Cortex of kidney (tissue), 1 donor: ENCODE measurements around the gene CC2D1A.
"Not testable (repeated sequence)": the region's sequence is repeated elsewhere in the genome, so short reads cannot be mapped to it uniquely, and the experiment has no call there.

Experiments
- DNase-seq: peaks from one replicate; lab custom pipeline; 2025; lab: John Stamatoyannopoulos, UW

CC2D1A gene

GRCh38 chr19:13908674-13909073, 2.7 kb downstream of the CC2D1A start:
- DNase-seq = no peak

GRCh38 chr19:13909430-13909829, 3.4 kb downstream of the CC2D1A start:
- no peak for DNase-seq

GRCh38 chr19:13913352-13913751, 7.4 kb downstream of the CC2D1A start:
- DNase-seq = no peak

GRCh38 chr19:13914777-13915176, 8.8 kb downstream of the CC2D1A start:
- DNase-seq = no peak

- no peak for DNase-seq
These were observed 11.9 kb downstream of the CC2D1A start for GRCh38 chr19:13917888-13918406.

- no peak for DNase-seq
These were observed 12.9 kb downstream of the CC2D1A start for GRCh38 chr19:13918726-13919411.

GRCh38 chr19:13920524-13920923, 14.5 kb downstream of the CC2D1A start:
- DNase-seq = no peak

GRCh38 chr19:13920940-13921747, 15.1 kb downstream of the CC2D1A start:
- no peak for DNase-seq

- not testable (repeated sequence) for DNase-seq
These were observed 16.1 kb downstream of the CC2D1A start for GRCh38 chr19:13922118-13922517.

GRCh38 chr19:13923194-13923987, 17.4 kb downstream of the CC2D1A start:
- DNase-seq = no peak

GRCh38 chr19:13926010-13926409, 20.0 kb downstream of the CC2D1A start:
- DNase-seq = no peak

- no peak for DNase-seq
These were observed 20.7 kb downstream of the CC2D1A start for GRCh38 chr19:13926715-13927114.

- no peak for DNase-seq
These were observed 23.3 kb downstream of the CC2D1A start for GRCh38 chr19:13929340-13929739.

- no peak for DNase-seq
These were observed 24.0 kb downstream of the CC2D1A start for GRCh38 chr19:13929956-13930355.

- no peak for DNase-seq
These were observed 24.4 kb downstream of the CC2D1A start for GRCh38 chr19:13930402-13930801.

- no peak for DNase-seq
These were observed 25.6 kb downstream of the CC2D1A start for GRCh38 chr19:13931391-13932148.

GRCh38 chr19:13932149-13932637, 26.2 kb downstream of the CC2D1A start:
- no peak for DNase-seq

GRCh38 chr19:13932911-13933393, 27.0 kb downstream of the CC2D1A start:
- DNase-seq = no peak

GRCh38 chr19:13934785-13935109, 28.7 kb downstream of the CC2D1A start:
- DNase-seq = no peak

GRCh38 chr19:13935765-13936510, 29.9 kb downstream of the CC2D1A start:
- no peak for DNase-seq
